BJ (cell line): ENCODE measurements around the gene EN2. TPM values are rescaled to one million over a fixed set of nuclear protein-coding genes. Genes with fewer than 3 reads are reported as not detected.

Source experiments
- CTCF ChIA-PET: fragments of 350-600 bp; formaldehyde crosslinking; extraction: SDS; loops from one replicate; lab custom pipeline; 2021; ENCODE audit warnings: antibody characterized with exemption, inconsistent platforms; lab: Yijun Ruan, JAX
- POLR2A ChIA-PET: fragments of 300-600 bp; sonication (Branson Sonifier 250); formaldehyde crosslinking; extraction: SDS; loops from one replicate; lab custom pipeline; 2021; ENCODE audit warnings: antibody characterized with exemption; lab: Charles Lee
- DNase-seq: peaks from one replicate; pipeline ENCODE4 v3.0.0-alpha.2; 2011; ENCODE audit warnings: low read depth
- H3K27me3 ChIP-seq: 2 replicates; pipeline ENCODE4 v1.6.0; 2011; ENCODE audit warnings: low read length; ENCODE audit not compliant: control insufficient read depth, insufficient read depth
- H3K36me3 ChIP-seq: 2 replicates; pipeline ENCODE4 v1.5.1; 2011; ENCODE audit warnings: low read length; ENCODE audit not compliant: control insufficient read depth, insufficient read depth
- H3K4me3 ChIP-seq: 2 replicates; pipeline ENCODE4 v1.5.1; 2011; ENCODE audit warnings: low read depth, mild to moderate bottlenecking, control low read depth, low read length
- polyA plus RNA-seq: library from polyadenylated mRNA; depleted of rRNA; stranded (reverse); fragments of >200 nt; gene quantifications from 2 replicates; pipeline ENCODE4 v1.2.3, GENCODE V29; 2011
- TF ChIP-seq, protein P1 (sequence below): IDR thresholded peaks from 2 replicates; pipeline ENCODE4 v1.5.1; 2011; ENCODE audit warnings: low read depth, mild to moderate bottlenecking, control low read depth, inconsistent platforms, low read length, moderate library complexity; ENCODE audit not compliant: insufficient read depth

The EN2 gene
- polyA plus RNA-seq, 1 experiment = not detected

DNA sequence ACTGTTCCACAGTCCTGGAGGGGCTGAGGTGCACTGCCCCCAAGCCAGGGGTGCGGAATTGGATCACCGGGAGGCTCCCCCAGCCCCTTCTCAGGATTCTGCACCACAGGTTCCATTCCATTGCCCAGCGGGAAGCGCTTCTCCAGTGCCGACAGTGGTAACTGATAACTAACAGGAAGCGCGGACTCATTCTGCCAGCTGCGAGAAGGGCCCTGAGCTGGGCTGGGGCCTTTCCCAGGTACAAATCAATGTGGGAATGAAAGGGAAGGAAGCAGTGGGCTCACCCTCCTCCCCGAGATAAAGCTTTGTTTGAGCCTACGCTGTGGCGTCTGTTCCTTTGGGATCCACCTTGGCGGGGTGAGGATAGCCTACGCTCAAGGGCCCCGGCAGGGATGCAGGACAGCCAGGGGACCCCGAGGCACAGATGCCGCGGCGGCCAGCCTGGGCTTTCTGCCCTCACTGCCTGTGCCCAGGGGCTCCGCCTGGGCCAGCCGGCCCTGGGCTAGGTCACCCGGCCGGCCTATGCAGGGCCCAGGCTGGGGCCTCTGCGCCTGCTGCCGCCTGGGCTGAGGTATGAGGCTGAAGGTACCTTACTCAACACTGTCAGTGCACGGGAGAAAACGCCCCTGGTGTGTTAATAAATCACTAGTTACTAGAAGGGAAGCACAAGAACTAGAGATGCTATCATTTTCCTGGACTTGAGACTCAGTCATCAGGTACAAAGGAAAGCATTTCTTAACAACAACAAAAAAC is 39.4 kb downstream of the EN2 start:
- TF ChIP-seq, protein P1, sequence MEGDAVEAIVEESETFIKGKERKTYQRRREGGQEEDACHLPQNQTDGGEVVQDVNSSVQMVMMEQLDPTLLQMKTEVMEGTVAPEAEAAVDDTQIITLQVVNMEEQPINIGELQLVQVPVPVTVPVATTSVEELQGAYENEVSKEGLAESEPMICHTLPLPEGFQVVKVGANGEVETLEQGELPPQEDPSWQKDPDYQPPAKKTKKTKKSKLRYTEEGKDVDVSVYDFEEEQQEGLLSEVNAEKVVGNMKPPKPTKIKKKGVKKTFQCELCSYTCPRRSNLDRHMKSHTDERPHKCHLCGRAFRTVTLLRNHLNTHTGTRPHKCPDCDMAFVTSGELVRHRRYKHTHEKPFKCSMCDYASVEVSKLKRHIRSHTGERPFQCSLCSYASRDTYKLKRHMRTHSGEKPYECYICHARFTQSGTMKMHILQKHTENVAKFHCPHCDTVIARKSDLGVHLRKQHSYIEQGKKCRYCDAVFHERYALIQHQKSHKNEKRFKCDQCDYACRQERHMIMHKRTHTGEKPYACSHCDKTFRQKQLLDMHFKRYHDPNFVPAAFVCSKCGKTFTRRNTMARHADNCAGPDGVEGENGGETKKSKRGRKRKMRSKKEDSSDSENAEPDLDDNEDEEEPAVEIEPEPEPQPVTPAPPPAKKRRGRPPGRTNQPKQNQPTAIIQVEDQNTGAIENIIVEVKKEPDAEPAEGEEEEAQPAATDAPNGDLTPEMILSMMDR = no peak
- no peak for DNase-seq
- POLR2A ChIA-PET = no interaction called here
- no peaks in the 10 kb centered on the region for H3K27me3 ChIP-seq
- CTCF ChIA-PET = no interaction called here
- no peak overlapping the region for H3K4me3 ChIP-seq
- H3K36me3 ChIP-seq = no peaks in the 10 kb centered on the region

DNA sequence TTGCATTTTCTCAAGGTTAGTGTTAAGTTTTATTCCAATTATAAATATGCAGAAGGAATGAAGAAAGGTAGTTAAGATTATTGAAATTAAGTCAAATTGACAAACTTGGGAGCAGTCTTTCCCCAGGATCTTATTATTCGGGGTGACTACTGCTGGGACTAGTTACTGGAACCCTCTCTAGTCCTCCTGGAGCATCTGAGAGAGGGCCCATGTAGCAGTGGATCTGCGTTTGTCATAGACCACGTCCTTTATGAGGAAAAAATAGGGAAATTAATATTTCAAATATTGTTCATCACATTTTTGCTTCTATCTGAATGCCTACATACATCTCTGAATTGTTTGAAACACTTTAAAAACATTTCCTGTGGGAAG is 47.5 kb downstream of the EN2 start:
- no peaks in the 10 kb centered on the region for H3K36me3 ChIP-seq
- TF ChIP-seq, protein P1 = no peak
- no peak overlapping the region for H3K4me3 ChIP-seq
- POLR2A ChIA-PET = no interaction called here
- CTCF ChIA-PET = no interaction called here
- DNase-seq = no peak
- peaks cover 23% of the 10 kb centered on the region for H3K27me3 ChIP-seq

DNA sequence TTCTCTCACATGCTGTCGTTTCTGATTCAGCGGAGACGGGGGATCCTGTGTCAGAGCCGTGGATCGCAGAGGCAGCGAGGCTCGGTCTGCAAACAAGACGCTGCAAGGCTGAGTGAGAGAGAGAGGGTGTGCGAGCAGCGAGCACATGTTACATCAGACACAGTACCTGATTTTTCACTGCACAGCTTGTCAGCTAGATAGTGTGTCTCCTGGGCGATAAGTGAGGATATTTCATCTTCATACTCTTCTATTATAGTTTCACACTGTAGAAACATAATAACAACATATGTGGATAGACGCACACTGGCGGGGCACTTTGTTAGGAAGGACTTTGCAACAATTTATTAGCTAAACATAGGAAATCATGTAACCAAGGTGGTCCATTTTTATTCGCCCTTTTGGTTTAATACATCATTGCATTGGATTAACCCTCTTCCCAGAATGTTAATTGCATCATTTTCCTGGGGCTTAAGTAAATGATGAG is 49.0 kb downstream of the EN2 start:
- no peak overlapping the region for H3K4me3 ChIP-seq
- TF ChIP-seq, protein P1 = no peak
- ChIA-PET CTCF (no interaction called here), POLR2A (no interaction called here)
- H3K27me3 ChIP-seq = peaks cover 23% of the 10 kb centered on the region
- no peaks in the 10 kb centered on the region for H3K36me3 ChIP-seq
- no peak for DNase-seq

DNA sequence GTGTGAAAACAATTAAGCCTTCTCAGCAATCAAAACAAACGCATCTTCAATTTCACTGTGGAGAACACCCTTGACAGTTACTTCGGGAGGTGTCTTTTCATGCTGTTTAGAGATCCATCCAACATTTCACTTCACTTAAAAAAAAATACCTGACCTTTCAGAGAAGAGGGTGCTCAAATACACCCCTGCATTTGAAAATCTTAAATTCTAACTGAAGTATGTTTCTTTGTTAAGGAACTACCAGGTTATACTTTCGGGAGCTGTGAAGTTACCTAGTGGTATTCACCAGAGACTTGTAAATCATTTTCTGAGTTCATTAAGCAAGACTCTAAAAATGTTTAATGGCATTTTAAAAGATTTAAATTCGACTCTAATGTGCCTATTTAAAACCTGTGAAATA is 49.6 kb downstream of the EN2 start:
- ChIA-PET POLR2A (no interaction called here), CTCF (no interaction called here)
- TF ChIP-seq, protein P1 = no peak
- peaks cover 23% of the 10 kb centered on the region for H3K27me3 ChIP-seq
- no peak overlapping the region for H3K4me3 ChIP-seq
- H3K36me3 ChIP-seq = no peaks in the 10 kb centered on the region
- no peak for DNase-seq

DNA sequence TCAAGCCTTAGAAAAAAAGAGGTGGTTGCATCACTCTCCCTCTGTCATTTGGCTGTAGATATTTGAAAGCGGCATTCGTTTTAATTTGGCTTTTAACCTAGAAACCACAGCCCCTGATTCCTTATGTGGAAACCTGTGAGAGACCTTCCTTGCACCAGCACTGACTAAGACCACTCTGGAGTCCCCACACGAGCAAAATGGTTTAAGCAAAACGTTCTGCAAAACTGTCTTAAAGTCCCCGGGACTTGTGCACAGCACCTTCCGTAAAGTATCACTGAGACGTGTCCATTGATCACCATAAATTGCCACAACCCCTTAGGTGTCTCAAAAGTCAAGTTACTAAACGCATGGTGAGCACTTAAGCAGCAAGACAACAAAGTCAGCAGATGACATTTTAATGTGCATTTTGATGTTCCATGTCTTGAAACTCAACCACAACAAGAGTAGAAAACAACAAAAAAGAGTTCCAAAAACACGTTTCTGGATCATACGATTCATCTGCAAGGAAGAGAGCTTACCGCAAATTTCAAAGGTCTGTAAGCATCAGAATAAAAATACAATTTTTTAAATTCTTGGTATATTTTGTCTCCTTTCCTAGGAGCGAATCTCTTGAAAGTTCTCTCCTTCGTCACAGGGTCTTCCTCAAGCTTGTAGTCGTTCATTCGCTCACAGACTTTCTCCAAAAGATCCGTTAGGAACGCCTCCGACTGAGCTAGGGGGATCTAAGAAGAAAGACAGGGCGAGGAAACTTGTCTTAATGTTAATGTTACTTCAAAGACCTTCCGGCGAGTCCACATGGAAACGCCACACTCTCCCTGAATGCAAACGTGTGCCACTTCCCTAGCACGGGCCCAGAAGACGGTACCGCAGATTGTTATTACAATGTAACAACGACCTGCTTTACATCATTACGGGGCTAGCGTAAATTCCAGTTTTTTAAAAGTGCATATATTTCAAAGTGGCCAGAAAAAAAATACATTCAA is 50.7 kb downstream of the EN2 start:
- POLR2A ChIA-PET = no interaction called here
- peaks cover 20% of the 10 kb centered on the region for H3K27me3 ChIP-seq
- no peaks in the 10 kb centered on the region for H3K36me3 ChIP-seq
- TF ChIP-seq, protein P1 = no peak
- CTCF ChIA-PET = no interaction called here
- H3K4me3 ChIP-seq = no peak overlapping the region
- DNase-seq = no peak
